Measurements from ENCODE around the gene SPOCK1. TPM values are rescaled to one million over a fixed set of nuclear protein-coding genes. Genes with fewer than 3 reads are reported as not detected.

The SPOCK1 gene
- total and polyA plus RNA-seq, 2 of the 4 experiments (the other 2 are of a cell fraction), result 5.0 to 20.3 TPM

DNA sequence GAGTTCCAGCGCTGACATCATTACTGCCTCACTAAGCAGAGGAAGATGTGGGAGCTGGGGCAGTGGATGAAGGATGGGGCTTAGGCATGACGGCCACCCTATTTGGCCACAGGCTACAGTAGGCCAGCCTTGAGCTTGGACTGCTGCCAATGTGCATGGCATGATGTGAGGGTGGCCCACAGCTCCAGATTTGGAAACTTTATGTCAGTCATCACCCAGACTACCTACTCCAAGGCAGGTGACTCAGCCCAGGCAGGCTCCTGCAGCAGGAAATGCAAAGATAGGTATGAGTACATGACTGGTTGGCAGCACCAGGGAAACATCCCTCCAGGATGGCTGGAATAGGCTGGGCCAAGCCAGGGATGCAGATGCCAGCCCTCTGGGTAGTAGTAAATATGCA, 303.6 kb downstream of the SPOCK1 start:
- H3K27ac ChIP-seq (ENCODE audit: insufficient read depth, low read length), result no peak overlapping the region
- H2AFZ ChIP-seq (replicated peaks; ENCODE audit: low read length, poor library complexity), result no peak overlapping the region
- BruUV-seq (replicated peaks), result no TSS peak
- DNase-seq, result no peak
- no peak overlapping the region for H2BK5ac ChIP-seq (ENCODE audit: low read depth, low read length, poor library complexity, severe bottlenecking)
- H2AK9ac ChIP-seq (replicated peaks; ENCODE audit: low read depth, low read length, poor library complexity), result no peak overlapping the region
- H2BK20ac ChIP-seq (ENCODE audit: low read depth, low read length), result no peak overlapping the region
- H3K4me2 ChIP-seq (ENCODE audit: low read depth, low read length), result no peak overlapping the region
- H3K9me1 ChIP-seq (ENCODE audit: insufficient read depth, low read length), result no peaks in the 10 kb centered on the region; the same call in 1 of the 2 replicates
- H3K4ac ChIP-seq (ENCODE audit: low read depth, low read length), result no peak overlapping the region
- H4K5ac ChIP-seq (ENCODE audit: low read depth, low read length), result no peak overlapping the region
- no peak overlapping the region for H3K4me3 ChIP-seq (ENCODE audit: insufficient read depth, low read depth, low read length)
- H3K79me1 ChIP-seq (ENCODE audit: low read depth in 1 of 2, low read length in 2 of 2), result no peaks in the 10 kb centered on the region
- H3K56ac ChIP-seq (ENCODE audit: extremely low read depth, insufficient read depth, low read length), result no peak overlapping the region
- no peak overlapping the region for H2BK120ac ChIP-seq (ENCODE audit: low read depth, low read length)
- H3K27me3 ChIP-seq (ENCODE audit: control insufficient read depth, insufficient read depth, low read length), result no peaks in the 10 kb centered on the region
- dilution Hi-C loops (cut with HindIII; ENCODE audit: low sequenced_read_pairs, unreplicated experiment) (no loop called here), in situ Hi-C loops (cut with MboI; ENCODE audit: low sequenced_read_pairs) (no loop called here), intact Hi-C loops (cut with micrococcal nuclease) (no loop called here)
- H3K14ac ChIP-seq (replicated peaks; ENCODE audit: low read depth, low read length), result no peak overlapping the region
- no peak overlapping the region for H4K8ac ChIP-seq (ENCODE audit: low read depth in 2 of 2, low read length in 2 of 2)
- H3K9ac ChIP-seq (ENCODE audit: low read depth, low read length), result no peak overlapping the region
- H4K20me1 ChIP-seq (ENCODE audit: insufficient read depth, low read length), result no peaks in the 10 kb centered on the region
- H2BK15ac ChIP-seq (ENCODE audit: low read depth, low read length), result no peak overlapping the region
- H3K36me3 ChIP-seq (ENCODE audit: control insufficient read depth, insufficient read depth, low read length), result no peaks in the 10 kb centered on the region
- H4K91ac ChIP-seq (ENCODE audit: insufficient read depth, low read depth, low read length), result no peak overlapping the region
- CTCF ChIA-PET, result no interaction called here
- no peak overlapping the region for H3K18ac ChIP-seq (ENCODE audit: low read depth, low read length)
- no peak overlapping the region for H2AK5ac ChIP-seq (ENCODE audit: low read depth, low read length)
- WGBS, 2 experiments (ENCODE audit: extremely low coverage in 2 of 2, insufficient read length in 1 of 2), result no CpG with 5 or more reads among the region's 2 CpGs
- POLR2A ChIA-PET (ENCODE audit: unreplicated experiment), result interaction anchor here (0.5 kb wide), 1 partner anchor 240 kb away, joined by 3 read pairs; no protein-coding TSS in a partner anchor
- TF ChIP-seq MAFK (IDR thresholded peaks at IDR 0.05; ENCODE audit: low read depth, low read length), result no peak
- no peak for TF ChIP-seq RAD21 (IDR thresholded peaks at IDR 0.05; ENCODE audit: low read length)
- TF ChIP-seq, protein P1, sequence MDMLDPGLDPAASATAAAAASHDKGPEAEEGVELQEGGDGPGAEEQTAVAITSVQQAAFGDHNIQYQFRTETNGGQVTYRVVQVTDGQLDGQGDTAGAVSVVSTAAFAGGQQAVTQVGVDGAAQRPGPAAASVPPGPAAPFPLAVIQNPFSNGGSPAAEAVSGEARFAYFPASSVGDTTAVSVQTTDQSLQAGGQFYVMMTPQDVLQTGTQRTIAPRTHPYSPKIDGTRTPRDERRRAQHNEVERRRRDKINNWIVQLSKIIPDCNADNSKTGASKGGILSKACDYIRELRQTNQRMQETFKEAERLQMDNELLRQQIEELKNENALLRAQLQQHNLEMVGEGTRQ (IDR thresholded peaks at IDR 0.05; ENCODE audit: low read depth, low read length), result no peak
- no peak for TF ChIP-seq BHLHE40 (IDR thresholded peaks at IDR 0.05; ENCODE audit: low read depth, low read length)
- TF ChIP-seq, protein P2, sequence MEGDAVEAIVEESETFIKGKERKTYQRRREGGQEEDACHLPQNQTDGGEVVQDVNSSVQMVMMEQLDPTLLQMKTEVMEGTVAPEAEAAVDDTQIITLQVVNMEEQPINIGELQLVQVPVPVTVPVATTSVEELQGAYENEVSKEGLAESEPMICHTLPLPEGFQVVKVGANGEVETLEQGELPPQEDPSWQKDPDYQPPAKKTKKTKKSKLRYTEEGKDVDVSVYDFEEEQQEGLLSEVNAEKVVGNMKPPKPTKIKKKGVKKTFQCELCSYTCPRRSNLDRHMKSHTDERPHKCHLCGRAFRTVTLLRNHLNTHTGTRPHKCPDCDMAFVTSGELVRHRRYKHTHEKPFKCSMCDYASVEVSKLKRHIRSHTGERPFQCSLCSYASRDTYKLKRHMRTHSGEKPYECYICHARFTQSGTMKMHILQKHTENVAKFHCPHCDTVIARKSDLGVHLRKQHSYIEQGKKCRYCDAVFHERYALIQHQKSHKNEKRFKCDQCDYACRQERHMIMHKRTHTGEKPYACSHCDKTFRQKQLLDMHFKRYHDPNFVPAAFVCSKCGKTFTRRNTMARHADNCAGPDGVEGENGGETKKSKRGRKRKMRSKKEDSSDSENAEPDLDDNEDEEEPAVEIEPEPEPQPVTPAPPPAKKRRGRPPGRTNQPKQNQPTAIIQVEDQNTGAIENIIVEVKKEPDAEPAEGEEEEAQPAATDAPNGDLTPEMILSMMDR (conservative IDR thresholded peaks at IDR 0.05; ENCODE audit: low read depth, low read length), result no peak
- no peak for TF ChIP-seq CHD1 (IDR thresholded peaks at IDR 0.05; ENCODE audit: low read depth, low read length)
- TF ChIP-seq MAZ (IDR thresholded peaks at IDR 0.05; ENCODE audit: borderline replicate concordance, low read depth, low read length), result no peak
- TF ChIP-seq SMC3 (IDR thresholded peaks at IDR 0.05; ENCODE audit: low read depth, low read length), result no peak
- TF ChIP-seq RFX5 (IDR thresholded peaks at IDR 0.05; ENCODE audit: low read depth, low read length), result no peak
- TF ChIP-seq POLR2A (IDR thresholded peaks at IDR 0.05; ENCODE audit: low read depth, low read length), result no peak
- no peak for TF ChIP-seq FOS (IDR thresholded peaks at IDR 0.05; ENCODE audit: low read depth, low read length)
- no peak for TF ChIP-seq NFE2L2 (IDR thresholded peaks at IDR 0.05; ENCODE audit: low read depth, low read length)
- TF ChIP-seq, protein P3, sequence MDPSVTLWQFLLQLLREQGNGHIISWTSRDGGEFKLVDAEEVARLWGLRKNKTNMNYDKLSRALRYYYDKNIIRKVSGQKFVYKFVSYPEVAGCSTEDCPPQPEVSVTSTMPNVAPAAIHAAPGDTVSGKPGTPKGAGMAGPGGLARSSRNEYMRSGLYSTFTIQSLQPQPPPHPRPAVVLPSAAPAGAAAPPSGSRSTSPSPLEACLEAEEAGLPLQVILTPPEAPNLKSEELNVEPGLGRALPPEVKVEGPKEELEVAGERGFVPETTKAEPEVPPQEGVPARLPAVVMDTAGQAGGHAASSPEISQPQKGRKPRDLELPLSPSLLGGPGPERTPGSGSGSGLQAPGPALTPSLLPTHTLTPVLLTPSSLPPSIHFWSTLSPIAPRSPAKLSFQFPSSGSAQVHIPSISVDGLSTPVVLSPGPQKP (IDR thresholded peaks at IDR 0.05; ENCODE audit: borderline replicate concordance, low read depth, low read length), result no peak
- no peak for TF ChIP-seq RCOR1 (IDR thresholded peaks at IDR 0.05; ENCODE audit: insufficient replicate concordance, low read length)
- no peak for TF ChIP-seq MXI1 (IDR thresholded peaks at IDR 0.05; ENCODE audit: borderline replicate concordance, low read depth, low read length)
- no peak for TF ChIP-seq CEBPB (IDR thresholded peaks at IDR 0.05; ENCODE audit: low read depth, low read length)
- H3K4me1 ChIP-seq (ENCODE audit: control insufficient read depth, insufficient read depth, low read length), result peaks cover 5% of the 10 kb centered on the region
- ATAC-seq (ENCODE audit: low read depth), result no peak
- H3K9me3 ChIP-seq (ENCODE audit: control insufficient read depth, insufficient read depth, low read length), result no peaks in the 10 kb centered on the region
- no peak overlapping the region for H3K23ac ChIP-seq (ENCODE audit: low read depth, low read length)

Data from IMR-90 (cell line).